CD4-positive, alpha-beta T cell treated with Interleukin-2 at 100 ng/mL for 4 hours (primary cell): Measurements from ENCODE around the gene ADGRB3.
"Not testable (repeated sequence)": the region's sequence is repeated elsewhere in the genome, so short reads cannot be mapped to it uniquely, and the experiment has no call there.

ENCODE experiments used
- DNase-seq: peaks from one replicate; pipeline ENCODE4 v3.0.0-alpha.2; 2020; ENCODE audit warnings: low spot score

The ADGRB3 gene

DNA sequence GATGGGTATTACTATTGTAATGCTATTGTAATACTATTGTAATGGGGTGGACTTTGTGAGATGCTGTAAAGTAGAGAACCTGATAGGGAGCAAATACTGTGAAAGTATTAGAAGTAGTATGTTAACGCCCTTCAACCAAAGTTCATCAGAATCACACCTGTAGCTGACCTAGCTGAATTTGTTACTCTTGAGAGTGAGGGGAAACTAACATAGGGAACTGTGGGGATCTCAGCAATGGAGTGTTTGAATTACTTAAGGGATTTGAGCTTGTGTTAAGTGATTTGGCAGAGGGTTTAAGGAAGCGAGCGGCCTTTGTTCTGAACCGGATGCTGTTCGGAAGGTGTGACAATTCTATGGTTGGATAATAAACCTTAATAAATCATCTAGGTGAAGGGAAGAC, 312.6 kb downstream of the ADGRB3 start:
- no peak for DNase-seq

DNA sequence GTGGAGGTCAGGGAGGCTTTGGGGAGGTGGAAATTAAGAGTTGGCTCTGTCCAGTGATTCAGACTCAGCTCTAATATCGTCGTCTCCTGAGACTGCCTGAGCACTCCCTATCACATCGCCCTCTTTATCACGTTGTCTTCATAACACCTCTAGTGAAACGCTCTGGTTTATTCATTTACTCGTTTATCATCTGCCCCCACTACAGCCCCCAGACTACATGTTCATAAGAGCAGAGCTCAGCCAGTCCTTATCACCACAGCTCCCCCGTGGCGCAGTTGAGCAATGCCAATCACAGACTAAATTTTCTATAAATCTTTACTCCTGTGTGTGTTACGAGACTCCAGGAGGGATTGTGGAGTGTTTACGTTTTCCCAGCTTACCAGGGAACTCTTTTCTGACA, 316.2 kb downstream of the ADGRB3 start:
- DNase-seq: no peak

DNA sequence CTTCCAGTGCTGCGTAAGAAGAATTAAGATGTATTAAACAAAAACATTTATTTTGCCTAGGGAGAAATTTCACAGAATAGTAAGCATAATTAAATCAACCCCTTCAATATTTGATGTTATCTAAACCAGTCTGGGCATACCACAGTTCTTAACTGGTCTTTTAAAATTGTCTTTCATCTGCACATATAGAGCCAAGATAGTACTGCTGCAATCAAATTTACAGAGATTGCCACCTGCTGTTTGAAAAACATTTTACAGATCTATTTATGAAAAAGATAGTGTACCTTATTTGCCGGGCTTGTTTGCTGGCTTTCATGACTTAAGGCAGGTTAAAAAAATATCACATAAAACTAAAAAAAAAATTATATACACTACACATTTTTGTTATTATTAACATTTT, 323.2 kb downstream of the ADGRB3 start:
- DNase-seq: no peak

DNA sequence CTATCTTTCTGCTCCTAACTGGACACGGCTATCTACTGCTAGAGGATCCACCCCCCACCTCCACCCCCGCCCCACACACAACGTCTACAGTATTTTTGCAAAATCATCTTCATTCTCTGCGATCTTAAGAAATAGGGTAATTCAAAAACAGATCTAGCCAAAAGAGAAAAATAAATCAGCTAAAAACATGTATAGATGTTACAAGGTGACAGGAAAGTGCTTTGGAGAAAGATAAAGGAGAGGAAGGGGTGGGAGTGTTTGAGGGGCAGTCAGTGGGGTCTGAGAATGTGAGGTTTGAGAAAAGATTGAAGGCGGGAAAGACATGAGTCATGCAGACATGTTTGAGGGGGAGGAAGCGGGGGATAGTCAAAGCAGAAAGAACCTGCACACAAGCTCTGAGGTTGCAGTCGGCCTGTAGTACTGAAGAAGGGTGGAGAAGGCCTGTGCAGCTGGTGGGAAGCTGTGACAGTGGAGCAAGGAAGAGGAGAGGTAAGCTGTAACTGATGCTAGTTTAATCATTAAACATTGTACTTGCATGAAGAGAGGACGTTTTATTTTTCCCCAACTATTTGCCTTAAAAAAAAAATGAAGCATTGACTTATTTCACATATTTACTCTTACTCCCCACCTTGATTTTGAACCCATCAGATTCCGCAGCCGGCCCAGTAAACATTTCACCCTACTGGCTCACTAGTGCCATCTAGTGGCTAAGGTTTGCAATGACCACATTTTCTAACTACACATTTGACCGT, 332.6 kb downstream of the ADGRB3 start:
- peak; percentile 52 for DNase-seq

DNA sequence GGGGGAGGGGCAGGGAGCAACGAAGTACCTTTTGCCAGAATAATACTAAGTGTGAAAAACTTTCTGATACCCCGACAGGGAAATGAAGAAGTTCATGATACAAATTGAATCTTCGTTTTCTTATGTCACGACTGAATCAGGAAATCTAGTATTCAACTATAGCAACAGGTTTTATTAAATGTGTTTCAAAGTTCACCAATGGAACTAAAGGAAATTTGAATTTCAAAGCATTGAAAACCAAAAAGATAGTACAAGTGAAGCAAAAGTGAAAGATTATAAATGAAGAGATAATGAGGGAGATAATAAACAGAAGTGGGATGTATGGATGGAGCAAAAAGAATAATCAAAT, 333.2 kb downstream of the ADGRB3 start:
- no peak for DNase-seq

DNA sequence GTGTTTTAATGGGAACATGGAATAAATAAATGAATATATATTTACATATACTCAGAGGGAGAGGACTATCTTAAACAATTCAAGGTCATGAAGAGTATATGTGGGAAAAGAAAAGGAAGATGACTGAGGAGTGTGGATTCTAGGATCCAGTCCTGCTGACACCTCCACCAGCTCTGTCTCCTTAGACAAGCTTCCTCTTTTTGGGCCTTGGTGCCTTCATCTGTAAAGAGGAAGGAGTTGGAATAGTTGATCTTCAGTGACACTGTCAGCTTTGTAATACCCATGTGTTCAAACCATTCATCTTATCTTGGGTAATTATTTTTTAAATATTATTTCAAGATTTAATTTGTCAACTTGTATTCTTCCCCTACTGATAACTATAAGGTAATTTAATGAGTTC, 338.0 kb downstream of the ADGRB3 start:
- no peak for DNase-seq

DNA sequence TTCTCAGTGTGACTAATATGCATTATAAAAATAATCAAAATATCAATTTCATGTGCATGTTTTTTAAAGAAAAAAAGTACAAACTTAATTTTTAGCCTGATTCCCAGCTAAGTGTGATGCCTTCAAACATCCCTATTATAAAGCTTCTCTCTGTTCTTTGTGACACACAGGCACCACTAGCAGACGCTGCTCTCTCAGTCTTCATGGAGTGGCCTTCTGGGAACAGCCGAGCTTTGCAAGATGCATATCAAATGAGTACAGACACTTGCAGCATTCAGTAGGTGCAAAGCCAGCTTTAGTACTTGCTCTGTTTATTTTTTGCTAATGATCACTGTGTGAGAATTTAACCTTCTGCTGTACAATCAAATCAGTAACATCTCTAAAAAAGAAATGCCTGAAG, 340.0 kb downstream of the ADGRB3 start:
- no peak for DNase-seq

DNA sequence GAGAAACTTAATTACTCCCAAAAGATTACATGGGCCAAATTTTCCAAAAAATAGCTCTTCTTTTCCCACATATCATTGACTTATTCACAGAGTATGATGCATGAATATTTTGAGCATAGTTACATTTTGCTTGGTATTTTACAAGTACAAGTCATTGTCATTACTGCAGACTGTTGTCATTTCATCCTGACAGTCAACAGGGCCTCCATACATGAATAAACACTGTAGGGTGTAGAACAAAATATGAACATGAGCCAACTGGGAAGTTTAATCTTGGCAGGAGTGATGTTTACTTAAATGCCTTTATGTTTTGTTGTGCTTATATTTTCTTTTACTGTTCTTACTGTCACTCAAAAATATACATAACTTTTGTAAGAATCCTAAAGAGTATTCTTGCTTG, 340.7 kb downstream of the ADGRB3 start:
- no peak for DNase-seq

DNA sequence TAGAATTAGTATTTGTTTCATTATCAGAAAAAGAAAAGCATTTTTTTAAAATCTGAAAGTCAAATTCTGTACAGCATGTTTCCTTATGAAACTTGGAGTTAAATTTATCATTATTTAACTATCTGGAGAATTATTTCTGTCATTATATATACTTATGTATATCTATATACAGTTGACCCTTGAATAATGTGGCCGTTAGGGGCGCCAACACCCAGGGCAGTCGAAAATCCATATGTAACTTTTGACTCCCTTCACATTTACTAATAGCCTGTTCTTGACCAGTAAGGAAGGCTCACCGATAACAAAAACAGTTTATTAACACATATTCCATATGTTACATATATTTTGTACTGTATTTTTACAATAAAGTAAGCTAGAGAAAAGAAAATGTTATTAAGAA, 341.2 kb downstream of the ADGRB3 start:
- no peak for DNase-seq

DNA sequence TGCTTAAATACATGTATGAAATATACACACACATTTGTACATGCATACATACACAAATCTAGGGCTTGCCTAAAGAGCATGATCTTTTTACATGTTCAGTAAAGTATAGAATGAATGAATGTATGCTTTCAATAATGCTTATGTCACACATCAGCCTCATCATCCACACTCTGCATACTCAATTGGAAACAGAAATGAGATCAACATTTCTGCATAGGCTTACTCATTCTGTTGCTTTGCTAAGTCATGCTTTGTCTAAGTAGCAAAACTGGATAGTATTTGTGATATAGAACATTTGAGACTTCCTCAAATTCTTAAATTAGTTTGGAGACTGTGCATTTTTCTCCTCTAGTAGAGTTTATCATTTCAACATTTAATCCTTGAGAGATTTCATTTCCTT, 343.3 kb downstream of the ADGRB3 start:
- DNase-seq: no peak

DNA sequence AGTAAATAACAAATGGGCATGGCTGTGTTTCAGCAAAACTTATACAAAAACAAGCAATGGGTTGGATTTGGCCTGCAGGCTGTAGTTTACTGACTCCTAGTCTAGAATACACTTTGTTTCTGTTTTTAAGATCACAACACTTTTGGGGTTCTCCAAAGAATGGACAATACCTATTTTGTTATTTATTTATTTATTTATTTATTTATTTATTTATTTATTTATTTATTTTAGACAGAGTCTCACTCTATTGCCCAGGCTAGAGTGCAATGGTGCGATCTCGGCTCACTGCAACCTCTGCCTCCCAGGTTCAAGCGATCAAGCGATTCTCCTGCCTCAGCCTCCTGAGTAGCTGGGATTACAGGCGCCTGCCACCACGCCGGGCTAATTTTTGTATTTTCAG, 346.6 kb downstream of the ADGRB3 start:
- not testable (repeated sequence) for DNase-seq

DNA sequence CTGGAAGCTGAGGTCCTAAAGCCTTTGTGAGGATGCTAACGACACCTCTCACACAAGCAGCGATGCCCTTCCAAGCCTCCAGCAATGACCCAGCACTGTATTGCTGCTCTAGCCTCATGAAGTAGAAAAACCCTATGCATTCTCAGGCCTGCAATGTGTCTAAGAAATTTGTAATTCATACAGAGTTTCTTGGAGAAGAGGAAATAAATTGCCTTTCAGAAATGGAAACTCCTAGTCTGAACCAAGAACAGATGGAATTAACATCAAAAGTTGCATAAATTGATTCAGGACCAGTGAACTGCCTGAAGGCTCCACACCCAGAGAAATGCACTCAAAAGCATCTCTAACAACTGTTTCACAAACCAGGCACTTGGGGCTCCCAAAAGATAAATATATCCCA, 353.6 kb downstream of the ADGRB3 start:
- DNase-seq: no peak

DNA sequence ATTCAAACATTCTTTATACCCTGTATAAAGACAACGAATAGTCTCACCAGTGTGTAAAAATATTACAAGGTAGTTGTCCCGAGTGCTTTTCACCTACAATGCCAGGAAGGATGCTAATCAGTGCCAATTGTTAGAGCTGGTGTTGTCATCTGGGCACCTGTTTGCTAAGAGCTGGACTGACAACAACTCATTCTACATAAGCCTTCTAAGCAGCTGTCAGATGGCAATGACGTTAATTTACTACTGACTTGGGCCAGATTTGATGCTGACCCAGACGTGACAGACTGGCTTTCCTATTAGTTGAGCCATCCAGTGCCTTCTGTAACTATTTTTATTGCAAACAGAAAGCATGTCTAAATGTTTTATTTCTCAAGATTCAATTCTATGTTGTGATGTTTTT, 355.2 kb downstream of the ADGRB3 start:
- DNase-seq: no peak

DNA sequence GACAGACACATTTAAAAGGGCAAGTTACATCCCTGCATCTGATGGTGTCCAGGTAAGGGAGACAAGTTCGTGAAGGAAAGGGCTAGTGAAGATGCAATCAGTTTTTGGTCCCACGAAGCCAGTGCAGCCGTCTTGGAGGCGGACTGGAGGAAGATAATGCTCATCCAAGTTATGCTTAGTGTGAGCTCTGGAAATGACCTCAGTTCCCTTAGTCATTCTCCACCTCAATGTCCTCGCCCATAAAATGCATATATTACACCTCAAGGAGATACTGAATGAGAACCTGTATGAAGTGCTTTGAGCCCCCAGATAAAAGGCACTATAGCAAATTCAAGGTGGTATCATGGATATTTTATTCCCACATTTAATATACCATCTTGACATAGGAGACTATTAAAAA, 358.8 kb downstream of the ADGRB3 start:
- no peak for DNase-seq

DNA sequence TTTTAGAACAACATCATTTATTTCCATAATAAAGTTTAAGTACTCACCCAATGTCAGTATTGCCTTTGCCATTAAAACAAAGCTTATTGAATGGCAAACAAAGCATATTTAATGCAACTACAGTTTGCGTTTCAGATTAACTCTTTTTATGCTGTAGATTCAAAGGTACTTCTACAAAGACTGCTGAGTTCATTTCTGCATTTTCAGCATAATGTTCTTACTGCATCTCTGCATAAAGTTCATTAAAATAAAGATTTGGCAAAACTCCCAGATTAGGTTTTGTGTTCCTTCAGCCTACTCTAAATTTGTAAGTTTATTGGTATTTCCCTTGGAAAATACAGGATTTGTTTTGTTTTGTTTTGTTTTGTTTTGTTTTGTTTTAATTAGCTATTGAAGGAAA, 359.4 kb downstream of the ADGRB3 start:
- DNase-seq: no peak

DNA sequence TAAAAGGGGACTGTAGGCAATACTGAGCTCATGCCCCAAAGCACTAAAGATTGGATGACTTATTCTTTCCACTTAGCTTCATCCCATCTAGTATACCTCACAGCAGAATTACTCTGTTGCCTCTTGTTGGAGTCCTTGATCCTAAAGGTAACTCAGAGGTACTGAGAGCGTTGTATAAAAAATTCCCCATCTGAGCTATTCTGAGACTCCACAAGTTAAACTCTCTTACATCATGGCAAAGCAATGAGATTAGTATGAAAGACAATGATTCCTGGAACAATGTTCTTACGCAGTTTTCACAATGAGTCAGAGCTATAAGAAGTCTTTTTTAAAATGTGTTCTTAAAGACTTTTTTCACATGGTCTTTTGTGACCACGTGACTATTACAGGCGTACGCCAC, 370.1 kb downstream of the ADGRB3 start:
- DNase-seq: no peak

DNA sequence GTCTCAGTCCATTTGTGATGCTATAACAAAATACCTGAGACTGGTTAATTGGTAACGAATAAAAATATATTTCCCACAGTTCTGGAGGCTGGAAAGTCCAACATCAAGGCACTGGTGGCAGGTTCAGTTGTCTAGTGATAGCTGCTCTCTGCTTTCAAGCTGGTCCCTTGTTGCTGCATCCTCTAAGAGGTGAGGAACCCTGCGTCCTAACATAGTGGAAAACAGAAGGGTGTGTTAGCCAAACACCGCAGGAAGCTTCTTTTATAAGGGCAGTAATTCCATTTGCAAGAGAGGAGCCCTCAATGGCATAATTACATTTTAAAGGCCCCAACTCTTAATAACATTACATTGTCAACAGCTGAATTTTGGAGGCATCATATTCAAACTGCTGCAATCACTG, 372.7 kb downstream of the ADGRB3 start:
- DNase-seq: no peak

DNA sequence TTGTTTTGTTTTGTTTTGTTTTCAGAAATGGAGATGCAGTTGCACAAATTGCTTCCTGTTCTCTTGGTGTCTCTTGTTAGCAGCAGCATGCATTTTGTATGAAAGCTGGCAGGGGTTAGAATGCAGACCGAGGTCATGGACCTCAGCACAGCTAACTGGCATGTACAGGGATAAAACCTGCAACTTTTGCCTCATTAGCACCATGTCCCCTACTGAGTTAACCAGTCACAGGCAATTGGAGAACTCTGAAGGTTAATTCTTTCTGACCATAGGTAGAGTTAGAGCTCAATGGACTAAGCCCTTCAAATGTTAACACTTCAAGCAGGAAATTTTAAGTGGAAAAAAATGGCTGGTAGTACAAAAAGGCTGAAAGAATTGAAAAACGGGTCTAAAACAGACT, 377.1 kb downstream of the ADGRB3 start:
- no peak for DNase-seq

DNA sequence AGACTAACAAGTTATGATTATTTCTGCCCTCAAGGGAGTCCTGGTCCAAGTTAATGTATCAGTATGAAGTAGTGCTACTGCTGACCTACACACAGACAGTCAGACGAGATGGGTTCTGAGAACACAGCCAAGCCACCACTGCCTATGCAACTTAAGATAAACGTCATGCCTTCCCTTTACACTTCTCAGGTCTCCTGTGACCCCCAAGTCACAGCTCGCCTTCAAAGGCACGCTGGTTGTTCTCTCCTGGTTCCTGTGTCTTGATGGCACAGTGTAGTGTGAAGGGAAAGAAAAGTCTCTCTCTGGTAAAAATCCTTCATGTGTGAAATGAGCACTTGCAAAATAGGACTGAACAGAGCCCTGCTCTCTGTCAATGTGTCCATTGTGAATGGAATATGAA, 377.8 kb downstream of the ADGRB3 start:
- DNase-seq: no peak

DNA sequence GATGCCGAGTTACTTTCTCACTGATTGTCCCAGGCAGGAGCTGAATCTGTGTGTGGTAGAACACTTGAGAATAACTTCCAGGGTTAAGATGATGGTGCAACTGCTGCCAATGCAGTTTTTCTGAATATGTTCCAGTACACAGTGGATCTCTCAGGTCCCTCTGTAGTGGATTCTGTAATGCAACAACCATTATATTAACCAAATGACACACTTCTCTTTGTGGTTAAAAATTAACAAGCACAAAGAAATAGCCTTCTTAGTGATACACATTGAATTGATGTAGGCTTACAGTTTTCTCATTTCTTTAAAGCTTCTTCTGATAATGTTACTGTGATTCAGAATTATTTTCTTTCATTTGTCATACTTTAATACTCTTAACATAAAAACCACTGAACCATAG, 383.8 kb downstream of the ADGRB3 start:
- no peak for DNase-seq

DNA sequence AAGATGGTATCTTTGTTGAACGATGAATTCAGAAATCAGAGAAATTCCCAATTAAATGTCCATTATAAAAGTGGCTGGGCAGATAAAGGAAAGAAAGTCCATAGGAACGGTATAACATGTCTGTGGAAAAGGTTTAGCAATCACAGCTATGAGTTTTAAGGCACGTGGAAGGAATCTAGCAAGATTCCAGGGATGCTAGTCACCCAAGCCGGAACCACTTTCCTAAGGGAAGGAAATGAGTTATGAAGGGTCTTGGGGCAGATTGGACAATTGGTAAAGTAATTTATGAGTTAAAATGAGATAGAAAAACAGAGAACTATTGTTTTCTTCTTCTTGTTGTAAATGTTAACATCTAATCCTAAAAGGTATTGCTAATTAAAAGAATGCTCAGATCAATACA, 384.8 kb downstream of the ADGRB3 start:
- no peak for DNase-seq

DNA sequence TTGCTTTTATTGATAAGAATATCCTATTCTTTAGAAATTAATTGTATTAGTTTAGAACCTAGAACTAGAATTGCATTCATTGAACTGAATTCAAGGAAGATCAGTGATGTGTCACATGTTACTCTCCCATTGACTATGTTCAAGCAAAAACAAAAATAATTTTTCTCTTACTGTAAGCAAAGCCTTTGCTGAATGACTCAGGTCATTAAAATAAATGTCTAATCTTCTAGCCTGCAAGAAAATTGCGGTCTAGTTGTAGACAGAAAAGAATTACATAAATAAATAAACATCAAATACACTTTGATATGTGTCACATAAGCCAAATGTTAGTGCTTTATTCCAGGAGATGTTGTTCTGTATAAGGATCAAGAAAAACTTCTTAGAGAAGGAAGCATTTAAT, 387.9 kb downstream of the ADGRB3 start:
- no peak for DNase-seq

DNA sequence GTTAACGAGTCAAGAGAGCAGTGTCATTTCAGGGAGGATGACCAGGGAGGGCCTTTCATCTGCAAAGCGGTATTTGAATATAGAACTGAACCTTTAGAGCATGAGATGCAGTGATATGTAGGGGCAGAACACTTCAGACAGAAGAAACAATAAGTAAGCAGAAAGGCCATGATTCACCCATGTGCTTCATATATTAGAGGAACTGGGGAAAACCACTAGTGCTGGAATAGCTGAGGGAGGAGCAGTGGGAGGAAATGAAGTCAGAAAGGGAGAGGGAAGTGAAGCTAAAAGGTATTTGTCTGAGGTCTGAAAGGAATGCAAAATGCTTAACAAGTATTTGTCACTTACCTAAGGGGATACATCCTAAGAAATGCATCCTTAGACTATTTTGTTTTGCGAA, 391.2 kb downstream of the ADGRB3 start:
- no peak for DNase-seq

DNA sequence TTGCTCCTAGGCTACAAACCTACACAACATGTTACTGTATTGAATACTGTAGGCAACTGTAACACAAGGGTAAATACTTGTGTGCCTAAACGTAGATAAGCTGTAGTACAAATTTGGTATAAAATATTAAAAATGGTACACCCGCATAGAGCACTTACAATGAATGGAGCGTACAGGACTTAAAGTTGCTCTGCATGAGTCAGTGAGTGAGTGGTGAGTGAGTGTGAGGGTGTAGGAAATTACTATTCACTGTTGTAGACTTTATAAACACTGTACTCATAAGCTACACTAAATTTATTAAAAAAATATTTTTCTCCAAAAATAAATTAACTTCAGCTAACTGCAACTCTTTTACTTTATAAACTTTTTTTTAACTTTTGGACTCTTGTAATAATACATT, 391.6 kb downstream of the ADGRB3 start:
- no peak for DNase-seq

DNA sequence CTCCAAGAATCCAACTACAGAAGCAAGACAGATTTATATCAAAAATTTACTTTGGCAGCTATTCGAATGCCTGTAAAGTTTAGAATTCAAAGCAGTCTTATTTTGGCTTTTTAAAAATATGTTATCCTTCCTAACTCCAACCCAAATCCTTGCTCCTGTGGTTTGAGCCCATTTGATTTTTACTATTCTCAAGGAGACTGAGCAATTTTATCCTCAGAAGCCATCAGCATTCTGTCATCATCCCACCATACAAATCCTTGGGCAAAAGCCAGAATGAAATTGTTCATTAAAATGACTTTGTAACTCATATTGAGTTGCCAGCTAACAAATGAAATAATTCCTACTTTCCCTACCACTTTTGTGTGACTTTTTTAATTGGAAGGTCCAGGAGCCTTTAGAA, 392.8 kb downstream of the ADGRB3 start:
- no peak for DNase-seq
